HG02938 (cell line): ENCODE measurements around the gene PRDM4.
"Not testable (repeated sequence)": the region's sequence is repeated elsewhere in the genome, so short reads cannot be mapped to it uniquely, and the experiment has no call there.

Experiments
- ATAC-seq: cut with Tn5 transposase; IDR thresholded peaks from one replicate; pipeline ENCODE4 v1.9.1; 2021; ENCODE audit warnings: mild to moderate bottlenecking, moderate library complexity; ENCODE audit not compliant: unreplicated experiment

Gene PRDM4

DNA sequence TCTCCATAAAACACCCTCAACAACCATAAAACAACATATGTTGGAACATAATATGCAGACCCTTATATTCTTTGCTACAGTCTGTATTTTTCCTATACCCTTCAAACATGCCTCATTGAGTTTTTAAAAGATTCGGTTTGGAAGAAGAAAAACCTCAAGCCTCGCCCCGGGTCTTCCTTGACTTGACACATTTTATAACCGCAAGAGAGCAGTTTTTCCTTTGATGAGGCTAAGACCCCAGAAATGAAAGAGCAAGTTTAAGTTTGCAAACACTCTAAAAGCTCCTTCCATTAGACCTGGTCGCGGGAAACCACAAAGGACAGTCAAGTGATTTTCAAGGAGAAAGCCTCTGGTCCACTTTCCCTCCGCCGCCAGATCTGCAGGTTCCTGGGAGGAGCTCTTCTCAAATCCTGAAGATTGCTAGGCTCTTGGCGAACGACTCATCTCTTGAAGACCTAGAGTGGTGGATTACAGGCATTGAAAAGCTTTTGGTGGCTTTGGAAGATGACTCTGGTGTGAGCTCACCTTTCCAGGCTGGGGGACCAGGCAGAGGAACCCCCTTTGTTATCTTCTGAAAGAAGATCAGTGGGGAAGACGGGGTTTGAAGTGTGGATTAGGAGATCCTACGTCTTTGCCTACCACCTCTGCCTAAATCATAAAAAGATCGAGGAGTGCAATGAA lies 13.6 kb upstream of the PRDM4 start, which contains the start of gene ASCL4:
ASCL4 (plus strand) TSS at position 356 of the 681 bp plus-strand sequence. CDS start 515 bp downstream, outside the sequence.
- ATAC-seq = no peak

DNA sequence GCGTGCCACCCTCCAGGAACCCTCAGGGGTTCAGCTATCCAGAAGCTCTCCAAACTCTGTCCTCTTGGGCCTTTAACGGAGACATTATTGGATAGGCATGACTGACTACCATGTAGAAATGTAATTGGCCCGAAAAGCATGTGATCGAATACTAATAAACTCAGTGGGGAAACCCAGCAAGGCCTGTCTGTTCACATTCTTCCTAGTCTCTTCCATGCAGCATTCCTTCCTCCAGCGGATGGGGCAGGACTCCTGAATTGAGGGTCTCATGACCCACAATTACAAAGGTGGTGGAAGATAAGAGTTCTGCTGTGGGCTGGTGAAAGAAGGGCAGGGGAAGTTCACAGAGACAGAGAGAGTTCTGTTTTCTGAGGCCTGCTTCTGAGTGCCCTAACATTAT lies 6.5 kb upstream of the PRDM4 start:
- no peak for ATAC-seq

DNA sequence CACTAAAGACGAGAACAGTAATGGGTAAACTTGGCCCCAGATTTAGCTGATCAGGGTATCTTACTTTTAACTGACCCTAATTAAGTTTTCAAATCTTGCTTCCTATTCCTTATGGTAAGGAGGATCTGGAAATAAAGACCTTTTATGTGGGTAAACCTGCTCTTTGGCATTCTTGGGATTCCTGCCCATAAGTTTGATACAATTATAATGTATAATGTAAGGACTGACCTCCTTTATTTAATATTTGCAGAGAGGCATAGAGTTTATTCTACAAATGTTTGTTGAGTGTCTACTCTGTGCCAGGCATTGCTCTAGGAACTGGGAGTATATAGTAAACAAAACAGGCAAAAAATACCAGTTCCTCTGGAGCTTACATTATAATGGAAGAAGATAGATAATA lies 4.4 kb upstream of the PRDM4 start:
- no peak for ATAC-seq

DNA sequence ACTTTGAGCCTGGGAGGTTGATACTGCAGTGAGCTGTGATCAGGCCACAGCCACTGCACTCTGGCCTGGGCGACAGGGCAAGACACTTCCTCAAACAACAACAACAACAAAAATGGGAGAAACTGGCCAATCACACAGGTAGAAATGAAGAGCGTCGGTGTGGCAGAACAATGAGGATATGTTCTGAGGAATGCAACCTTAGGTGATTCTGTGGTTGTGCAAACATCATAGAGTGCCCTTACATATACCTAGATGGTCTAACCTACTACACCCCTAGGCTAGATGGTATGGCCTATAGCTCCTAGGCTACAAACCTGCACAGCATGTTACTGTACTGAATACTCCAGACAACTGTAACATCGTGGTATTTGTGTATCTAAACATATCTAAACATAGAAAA lies 3.7 kb upstream of the PRDM4 start:
- ATAC-seq = no peak

DNA sequence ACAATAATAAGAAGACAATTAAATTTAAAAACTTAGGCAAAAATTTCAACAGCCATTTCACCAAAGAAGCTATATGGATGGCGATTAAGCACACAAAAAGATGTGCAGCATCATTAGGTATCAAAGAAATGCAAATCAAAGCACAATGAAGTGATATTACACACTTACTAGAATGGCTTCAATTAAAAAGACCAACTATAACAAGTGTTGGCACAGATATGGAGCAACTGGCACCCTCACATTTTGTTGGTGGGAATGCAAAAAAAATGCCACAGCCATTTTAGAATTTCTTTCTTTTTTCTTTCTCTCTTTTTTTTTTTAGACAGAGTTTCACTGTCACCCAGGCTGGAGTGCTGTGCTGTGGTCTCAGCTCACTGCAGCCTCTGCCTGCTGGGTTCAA lies 1.9 kb upstream of the PRDM4 start:
- no peak for ATAC-seq

DNA sequence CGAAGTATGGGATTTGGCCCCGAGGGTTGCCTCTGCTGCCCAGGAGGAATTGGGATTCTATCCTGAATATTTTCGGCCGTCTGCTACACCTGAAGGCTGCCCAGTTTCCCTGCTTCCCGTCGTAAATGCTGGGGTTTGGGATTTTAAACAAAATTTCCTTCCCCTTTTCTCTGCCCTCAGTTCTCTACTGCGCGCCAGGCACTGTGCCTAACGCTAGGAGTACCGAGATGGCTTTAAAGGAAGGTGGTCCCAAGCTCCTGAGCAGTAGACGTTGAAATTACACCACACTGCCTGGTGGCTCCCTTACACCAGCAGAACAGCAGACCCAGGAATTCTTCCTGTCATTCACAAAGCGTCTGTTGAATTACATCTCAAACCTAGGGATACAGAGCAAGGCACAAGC lies 566 bp upstream of the PRDM4 start:
- ATAC-seq = peak; percentile 23

DNA sequence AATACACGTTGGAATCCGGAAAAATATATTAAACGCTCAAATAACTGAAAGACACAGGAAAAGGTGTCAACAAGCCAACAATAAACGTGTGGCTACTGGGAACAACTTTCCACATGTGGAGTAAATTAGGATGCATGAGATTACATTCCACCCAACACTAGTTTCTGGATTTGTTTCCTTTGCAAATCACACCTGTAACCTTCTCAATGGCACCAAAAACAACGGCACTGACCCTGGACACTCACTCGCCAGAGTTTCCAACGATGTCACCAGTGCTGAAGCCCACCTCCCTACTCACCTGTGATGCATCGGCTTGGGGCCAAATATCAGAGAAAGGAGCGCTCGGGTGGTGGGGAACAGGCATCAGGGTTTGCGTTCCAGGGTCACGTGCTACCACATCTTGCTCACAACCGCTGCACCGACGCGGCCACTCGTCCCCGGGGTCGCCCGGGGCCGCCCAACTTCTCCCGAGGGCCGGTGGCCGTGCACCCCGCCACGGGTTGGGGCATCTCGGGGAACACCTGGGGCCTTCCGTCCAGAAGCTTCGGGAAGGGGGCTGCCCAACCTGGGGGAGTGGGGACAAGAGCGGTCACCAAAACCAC lies 629 bp downstream of the PRDM4 start:
- peak; percentile 12 for ATAC-seq

DNA sequence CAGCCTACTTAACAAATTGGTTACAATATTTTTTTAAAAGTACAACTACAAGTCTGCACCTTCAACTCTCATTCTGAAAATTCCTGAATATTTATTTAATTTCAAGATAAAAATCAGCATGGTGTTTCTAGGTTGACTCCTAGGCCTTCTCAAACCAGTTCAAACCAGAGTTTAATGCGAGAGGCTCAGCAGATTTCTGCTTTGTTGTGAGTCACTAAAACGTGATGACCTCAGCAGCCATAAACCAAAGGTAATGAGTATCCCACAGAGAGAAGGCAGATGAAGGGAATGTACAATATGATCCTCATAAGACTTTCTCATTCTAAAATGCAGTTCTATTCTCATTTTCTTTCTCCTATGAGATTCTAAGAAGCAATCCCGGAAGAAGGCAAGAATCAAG lies 1.5 kb downstream of the PRDM4 start:
- ATAC-seq = no peak

DNA sequence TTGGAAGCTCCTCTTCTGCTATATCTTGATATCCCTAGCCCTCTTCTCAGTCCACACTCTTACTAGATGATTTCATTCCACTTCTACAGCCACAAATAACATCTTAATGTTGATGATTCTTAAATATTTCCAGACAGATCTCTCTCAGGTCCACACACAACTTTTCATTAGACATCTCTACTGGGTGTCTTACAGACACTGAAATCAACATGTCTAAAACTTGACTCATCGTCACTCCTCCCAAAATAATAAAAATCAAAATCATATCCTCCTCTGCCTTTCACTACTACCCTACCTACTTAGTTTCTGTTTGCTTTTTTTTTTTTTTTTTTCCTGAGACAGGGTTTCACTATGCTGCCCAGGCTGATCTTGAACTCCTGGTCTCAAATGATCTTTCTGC lies 11.9 kb downstream of the PRDM4 start:
- no peak for ATAC-seq

DNA sequence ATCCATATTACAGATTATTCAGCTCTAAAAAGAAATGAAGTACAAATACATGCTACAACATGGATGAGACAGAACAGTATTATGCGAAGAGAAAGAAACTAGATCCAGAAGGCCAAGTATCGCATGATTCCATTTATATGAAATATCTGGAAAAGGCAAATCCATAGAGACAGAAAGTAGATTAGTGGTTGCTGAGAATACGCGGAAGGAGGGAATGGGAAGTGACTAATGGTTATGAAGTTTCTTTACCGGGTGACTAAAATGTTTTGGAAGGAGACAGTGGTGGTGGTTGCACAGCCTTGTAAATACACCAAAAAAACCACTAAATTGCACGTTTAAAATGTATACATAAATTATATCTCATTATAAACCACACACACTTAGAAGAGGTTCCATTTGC lies 12.5 kb downstream of the PRDM4 start:
- ATAC-seq = no peak

DNA sequence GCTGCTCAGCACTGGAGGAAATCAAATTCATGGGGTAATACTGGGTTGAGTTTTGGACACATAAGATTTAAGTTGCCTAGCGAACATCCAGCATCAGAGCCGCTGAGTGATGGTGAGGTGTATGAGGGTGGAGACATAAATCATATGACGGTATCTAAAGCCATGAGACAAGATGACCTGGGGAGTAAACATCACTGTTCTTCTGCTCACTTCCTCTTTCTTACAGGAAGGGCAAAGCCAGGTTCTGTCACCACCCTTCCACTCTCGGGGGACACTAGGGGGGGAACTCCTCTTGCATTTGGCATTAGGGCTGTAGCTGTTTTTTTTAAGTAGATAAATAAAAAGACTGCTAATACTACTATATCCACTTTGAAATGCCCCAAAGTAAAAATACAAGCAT lies 24.0 kb downstream of the PRDM4 start:
- peak; percentile 99 for ATAC-seq

DNA sequence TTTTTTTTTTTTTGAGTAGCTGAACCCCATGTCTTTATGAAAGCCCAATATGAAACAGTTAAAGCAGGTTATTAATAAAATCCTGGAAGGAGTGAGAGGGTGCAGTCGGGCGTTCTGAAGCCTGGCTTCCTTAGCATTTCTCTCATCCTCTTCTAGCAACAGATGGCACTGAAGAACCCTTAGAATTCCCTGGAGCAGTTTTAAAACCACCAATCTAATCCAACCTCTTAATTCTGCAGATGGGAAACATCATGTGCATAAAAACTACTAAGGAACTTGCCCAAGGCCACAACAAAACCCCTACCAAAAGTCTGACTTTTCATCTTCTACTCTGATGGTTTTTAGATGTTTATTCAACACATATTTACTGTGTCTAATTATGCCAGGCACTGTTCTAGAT lies 25.2 kb downstream of the PRDM4 start:
- ATAC-seq = no peak

DNA sequence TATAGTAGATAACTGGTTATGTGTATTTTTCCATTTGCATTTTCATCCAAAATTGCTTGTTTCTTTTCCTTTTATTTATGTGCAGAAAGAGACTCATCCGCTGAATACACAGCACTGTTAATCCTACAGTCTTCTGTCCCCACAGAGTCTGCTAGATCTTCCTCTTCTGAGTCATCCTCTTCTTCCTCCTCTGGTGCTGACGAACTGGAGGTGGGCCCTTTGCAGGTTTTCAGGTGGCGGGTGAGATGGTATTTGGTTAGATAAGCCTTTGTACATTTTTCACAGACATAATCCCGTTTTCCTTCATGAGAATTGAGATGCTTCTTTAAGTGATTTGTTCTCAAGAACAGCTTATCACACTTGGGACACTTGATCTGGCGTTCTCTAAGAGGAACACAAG lies 26.8 kb downstream of the PRDM4 start:
- ATAC-seq = no peak

DNA sequence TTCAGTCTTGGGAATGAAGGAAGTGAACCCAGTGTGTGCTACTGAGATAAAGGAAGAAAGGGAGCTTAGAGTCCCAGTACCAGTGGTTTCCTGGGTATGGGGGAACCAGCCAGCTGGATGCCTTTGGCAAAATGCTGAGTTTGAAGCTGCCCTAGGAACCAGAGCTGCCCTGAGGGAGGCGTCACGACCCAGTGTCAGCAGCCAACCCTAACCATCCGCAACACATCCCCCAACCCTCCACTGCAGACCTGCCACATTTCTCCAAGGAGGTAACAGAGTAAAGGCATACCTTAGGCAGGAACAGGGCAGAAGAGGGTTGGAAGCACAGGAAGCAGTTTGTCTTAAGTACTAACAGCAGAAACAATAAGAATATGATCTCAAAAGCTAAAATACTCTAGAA lies 28.6 kb downstream of the PRDM4 start:
- no peak for ATAC-seq

DNA sequence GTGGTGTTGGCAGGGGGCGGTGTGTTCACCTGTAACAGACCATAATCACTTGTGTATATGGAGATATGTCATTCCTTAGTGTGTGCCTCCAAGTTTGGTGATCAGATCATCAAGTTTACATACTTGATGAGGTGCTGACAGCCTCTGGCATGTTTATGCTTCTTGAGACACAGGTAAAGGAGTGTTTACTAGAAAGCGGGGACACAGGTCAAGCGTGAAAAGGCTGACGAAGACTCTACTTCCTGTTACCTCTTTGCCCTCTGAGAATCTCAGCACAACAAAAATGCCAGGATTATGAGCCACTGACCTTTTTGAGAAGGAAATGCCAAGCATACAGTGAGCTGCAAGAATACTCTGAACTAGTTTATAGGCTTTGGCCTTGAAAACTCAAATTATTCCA lies 29.6 kb downstream of the PRDM4 start:
- no peak for ATAC-seq

DNA sequence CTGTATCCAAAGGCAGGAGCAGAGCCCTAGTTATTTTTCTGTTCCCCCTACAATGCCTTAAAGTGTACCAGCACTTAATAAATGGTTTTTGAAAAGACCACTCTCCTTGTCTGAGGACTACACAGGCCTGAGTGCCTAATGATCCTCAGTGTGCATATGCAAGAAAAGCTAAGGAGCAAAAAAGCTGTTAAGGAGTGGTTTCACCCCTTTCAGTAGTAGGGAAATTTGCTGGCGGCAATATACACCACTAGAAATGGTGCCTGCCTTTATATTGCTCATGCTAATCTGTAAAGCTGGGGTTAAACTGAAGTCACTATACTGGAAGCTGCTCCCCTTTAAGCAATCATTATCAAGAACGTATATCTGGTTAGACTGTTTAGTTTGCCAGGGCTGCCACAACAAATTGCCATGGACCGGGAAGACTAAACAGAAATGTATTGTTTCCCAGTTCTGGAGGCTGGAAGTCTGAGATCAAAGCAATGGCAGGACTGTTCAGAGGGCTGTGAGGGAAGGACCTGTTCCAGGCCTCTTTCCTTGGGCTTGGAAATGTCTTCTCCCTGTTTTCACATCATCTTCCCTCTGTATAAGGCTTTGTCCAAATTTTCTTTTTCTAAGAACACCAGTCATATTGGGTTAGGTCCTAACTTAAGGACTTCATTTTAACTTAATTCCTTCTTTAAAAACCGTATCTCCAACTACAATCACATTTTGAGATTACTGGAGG lies 30.2 kb downstream of the PRDM4 start:
- ATAC-seq = no peak

DNA sequence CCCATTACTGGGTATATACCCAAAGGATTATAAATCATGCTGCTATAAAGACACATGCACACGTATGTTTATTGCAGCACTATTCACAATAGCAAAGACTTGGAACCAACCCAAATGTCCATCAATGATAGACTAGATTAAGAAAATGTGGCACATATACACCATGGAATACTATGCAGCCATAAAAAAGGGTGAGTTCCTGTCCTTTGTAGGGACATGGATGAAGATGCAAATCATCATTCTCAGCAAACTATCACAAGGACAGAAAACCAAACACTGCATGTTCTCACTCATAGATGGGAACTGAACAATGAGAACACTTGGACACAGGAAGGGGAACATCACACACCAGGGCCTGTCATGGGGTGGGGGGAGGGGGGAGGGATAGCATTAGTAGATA lies 33.2 kb downstream of the PRDM4 start:
- ATAC-seq = not testable (repeated sequence)

DNA sequence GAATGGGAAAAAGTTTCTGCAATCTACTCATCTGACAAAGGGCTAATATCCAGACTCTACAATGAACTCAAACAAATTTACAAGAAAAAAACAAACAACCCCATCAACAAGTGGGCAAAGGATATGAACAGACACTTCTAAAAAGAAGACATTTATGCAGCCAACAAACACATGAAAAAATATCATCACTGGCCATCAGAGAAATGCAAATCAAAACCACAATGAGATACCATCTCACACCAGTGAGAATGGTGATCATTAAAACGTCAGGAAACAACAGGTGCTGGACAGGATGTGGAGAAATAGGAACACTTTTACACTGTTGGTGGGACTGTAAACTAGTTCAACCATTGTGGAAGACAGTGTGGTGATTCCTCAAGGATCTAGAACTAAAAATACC lies 33.6 kb downstream of the PRDM4 start:
- ATAC-seq = not testable (repeated sequence)

DNA sequence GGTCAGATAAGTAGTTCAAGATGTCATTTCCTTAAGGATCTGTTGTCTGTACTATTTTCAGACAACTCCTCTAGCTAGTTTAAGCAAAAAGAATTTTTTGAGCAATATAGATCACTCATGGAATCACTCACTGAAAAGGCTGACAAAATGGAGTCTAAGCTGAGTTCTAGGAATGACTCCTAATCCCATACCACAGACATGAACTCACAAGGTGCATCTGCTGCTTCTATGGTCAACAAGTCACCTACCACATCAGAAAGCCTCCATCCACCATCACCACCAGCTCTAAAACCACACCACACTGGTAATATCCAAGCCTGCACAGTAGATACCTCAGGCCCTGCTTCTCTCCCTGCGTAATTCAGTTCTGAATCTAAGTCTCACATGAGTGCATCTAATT lies 42.3 kb downstream of the PRDM4 start:
- no peak for ATAC-seq

DNA sequence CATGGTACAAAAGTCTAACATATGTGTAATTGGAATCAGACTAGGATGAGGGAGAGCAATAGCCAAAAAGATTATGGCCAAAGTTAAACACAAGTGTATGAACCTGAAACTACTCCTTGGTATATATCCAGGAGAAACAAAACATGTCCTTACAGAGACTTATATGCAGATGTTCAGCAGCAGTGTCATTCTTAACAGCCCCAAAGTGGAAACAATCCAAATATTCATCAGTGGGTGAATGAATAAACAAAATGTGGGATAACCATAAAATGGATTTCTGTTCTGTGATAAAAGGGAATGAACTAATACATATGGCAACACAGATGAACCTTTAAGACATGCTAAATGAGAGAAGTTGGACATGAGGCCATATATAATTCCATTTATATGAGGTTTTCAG lies 45.2 kb downstream of the PRDM4 start:
- no peak for ATAC-seq

DNA sequence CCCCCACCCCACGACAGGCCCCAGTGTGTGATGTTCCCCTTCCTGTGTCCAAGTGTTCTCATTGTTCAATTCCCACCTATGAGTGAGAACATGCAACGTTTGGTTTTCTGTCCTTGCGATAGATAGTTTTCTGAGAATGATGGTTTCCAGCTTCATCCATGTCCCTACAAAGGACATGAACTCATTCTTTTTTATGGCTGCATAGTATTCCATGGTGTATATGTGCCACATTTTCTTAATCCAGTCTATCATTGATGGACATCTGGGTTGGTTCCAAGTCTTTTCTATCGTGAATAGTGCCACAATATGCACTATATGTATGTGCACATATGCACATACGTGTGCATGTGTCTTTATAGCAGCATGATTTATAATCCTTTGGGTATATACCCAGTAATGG lies 55.4 kb downstream of the PRDM4 start:
- not testable (repeated sequence) for ATAC-seq

DNA sequence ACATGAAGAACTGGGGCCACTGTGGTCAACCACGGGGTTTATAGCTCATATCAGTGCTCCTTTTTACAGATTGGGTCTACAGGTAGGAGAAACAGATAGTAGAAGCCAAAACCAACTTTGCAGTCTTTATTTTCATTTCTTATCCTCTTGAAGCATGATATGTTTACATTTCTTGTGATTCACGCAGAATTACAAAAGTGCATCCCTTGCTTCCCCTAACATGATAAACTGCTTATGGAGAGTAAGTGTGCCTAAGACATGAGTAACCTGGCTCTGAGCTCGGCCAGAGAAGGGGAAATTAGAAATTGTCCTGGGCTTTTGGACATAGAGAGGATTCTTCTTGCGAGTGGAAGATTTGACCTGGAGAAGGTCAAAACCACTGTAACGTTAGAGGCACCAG lies 56.9 kb downstream of the PRDM4 start:
- ATAC-seq = no peak
